GM23338 (cell line): ENCODE results near the gene VMO1. TPM values are rescaled to one million over a fixed set of nuclear protein-coding genes. Genes with fewer than 3 reads are reported as not detected.
A peak's percentile ranks its signal among the peaks of the same experiment; 100 is the strongest.

Source experiments
- ATAC-seq: fragments of 200-7000 bp; cut with Tn5 transposase; 3 replicates; pipeline ENCODE4 v1.9.1; 2020
- DNase-seq: peaks from one replicate; pipeline ENCODE4 v3.0.0-alpha.2; 2015; ENCODE audit warnings: low spot score
- H2AFZ ChIP-seq: fragments of 200-600 bp; sonication (generic); 2 replicates; pipeline ENCODE4 v1.8.0; 2016; ENCODE audit warnings: antibody characterized with exemption, mild to moderate bottlenecking, moderate library complexity
- H3F3A ChIP-seq: fragments of 200-600 bp; sonication (generic); replicated peaks from 2 replicates; pipeline ENCODE4 v1.8.0; 2017; ENCODE audit warnings: antibody characterized with exemption, mixed run types, low read depth
- H3K27ac ChIP-seq: fragments of 200-600 bp; sonication (generic); 2 replicates; pipeline ENCODE4 v1.6.1; 2016; ENCODE audit warnings: low read depth
- H3K27me3 ChIP-seq: fragments of 200-600 bp; sonication (generic); 2 replicates; pipeline ENCODE4 v1.8.0; 2016; ENCODE audit warnings: mild to moderate bottlenecking, mixed run types, moderate library complexity; ENCODE audit not compliant: insufficient read depth
- H3K36me3 ChIP-seq: fragments of 200-600 bp; sonication (generic); 2 replicates; pipeline ENCODE4 v1.8.0; 2016; ENCODE audit warnings: mild to moderate bottlenecking; ENCODE audit not compliant: insufficient read depth
- H3K4me1 ChIP-seq: fragments of 200-600 bp; sonication (generic); 2 replicates; pipeline ENCODE4 v1.8.0; 2016; ENCODE audit warnings: mild to moderate bottlenecking, moderate library complexity; ENCODE audit not compliant: insufficient read depth
- H3K4me2 ChIP-seq: fragments of 200-600 bp; sonication (generic); 2 replicates; pipeline ENCODE4 v1.7.1; 2017; ENCODE audit warnings: mixed run types
- H3K4me3 ChIP-seq: fragments of 200-600 bp; sonication (generic); 2 replicates; pipeline ENCODE4 v1.6.1; 2016; ENCODE audit warnings: mixed run types
- H3K79me2 ChIP-seq: fragments of 200-600 bp; sonication (generic); replicated peaks from 2 replicates; pipeline ENCODE4 v1.8.0; 2017; ENCODE audit warnings: mild to moderate bottlenecking; ENCODE audit not compliant: insufficient read depth
- H3K9me2 ChIP-seq: fragments of 200-600 bp; sonication (generic); 2 replicates; pipeline ENCODE4 v1.8.0; 2017; ENCODE audit not compliant: insufficient read depth
- H4K20me1 ChIP-seq: fragments of 200-600 bp; sonication (generic); replicated peaks from 2 replicates; pipeline ENCODE4 v1.8.0; 2017; ENCODE audit warnings: mild to moderate bottlenecking; ENCODE audit not compliant: insufficient read depth
- H3K27ac Mint-ChIP-seq: 2 replicates; pipeline ENCODE4 v1.8.0; 2020; ENCODE audit warnings: inconsistent platforms, mild to moderate bottlenecking, moderate library complexity, mixed read lengths
- H3K27me3 Mint-ChIP-seq: 3 replicates; pipeline ENCODE4 v1.8.0; 2022; ENCODE audit warnings: low read depth, mild to moderate bottlenecking, moderate library complexity, mixed read lengths, inconsistent platforms; ENCODE audit not compliant: insufficient read depth, poor library complexity
- H3K36me3 Mint-ChIP-seq: 3 replicates; pipeline ENCODE4 v1.8.0; 2021; ENCODE audit warnings: low read depth, mild to moderate bottlenecking, inconsistent platforms, moderate library complexity, mixed read lengths
- H3K4me1 Mint-ChIP-seq: 3 replicates; pipeline ENCODE4 v1.8.0; 2020; ENCODE audit warnings: mild to moderate bottlenecking, inconsistent platforms, mixed read lengths
- H3K4me3 Mint-ChIP-seq: 3 replicates; pipeline ENCODE4 v1.8.0; 2021; ENCODE audit warnings: moderate library complexity, mild to moderate bottlenecking, inconsistent platforms, mixed read lengths
- H3K9me3 Mint-ChIP-seq: 3 replicates; pipeline ENCODE4 v1.8.0; 2020; ENCODE audit warnings: moderate library complexity, mild to moderate bottlenecking, inconsistent platforms, mixed read lengths
- ETS1 ChIP-seq: IDR thresholded peaks from 2 replicates; pipeline ENCODE4 v1.6.1; 2016; ENCODE audit warnings: antibody characterized with exemption
- JUNB ChIP-seq: IDR thresholded peaks from one replicate; pipeline ENCODE4 v1.6.1; 2016; ENCODE audit warnings: antibody characterized with exemption; ENCODE audit not compliant: unreplicated experiment
- NANOG ChIP-seq: IDR thresholded peaks from 2 replicates; pipeline ENCODE4 v1.6.1; 2016; ENCODE audit warnings: antibody characterized with exemption, borderline replicate concordance
- POLR2AphosphoS5 ChIP-seq: IDR thresholded peaks from 2 replicates; pipeline ENCODE4 v1.6.1; 2016; ENCODE audit warnings: antibody characterized with exemption, low read depth
- REST ChIP-seq: IDR thresholded peaks from one replicate; pipeline ENCODE4 v1.6.1; 2018; ENCODE audit warnings: antibody characterized with exemption; ENCODE audit not compliant: unreplicated experiment
- ZNF114 ChIP-seq: fragments of 250-450 bp; sonication (Bioruptor Pico); IDR thresholded peaks from 2 replicates; pipeline ENCODE4 v1.5.0; 2020; ENCODE audit warnings: mild to moderate bottlenecking, moderate library complexity
- ZNF331 ChIP-seq: fragments of 250-450 bp; sonication (Bioruptor Pico); IDR thresholded peaks from 2 replicates; pipeline ENCODE4 v1.5.0; 2020; ENCODE audit warnings: low read depth, mild to moderate bottlenecking, moderate library complexity
- ZNF462 ChIP-seq: fragments of 250-450 bp; sonication (Bioruptor Pico); IDR thresholded peaks from 2 replicates; pipeline ENCODE4 v1.5.0; 2020; ENCODE audit warnings: mild to moderate bottlenecking, moderate library complexity
- polyA plus RNA-seq: library from polyadenylated mRNA; unstranded; fragments of >200 nt; fragmentation: Nextera tagmentation; extraction: Ambion mirVana; gene quantifications from 2 replicates; pipeline ENCODE4 v1.2.1, GENCODE V29; 2016
- total RNA-seq: library from RNA; depleted of rRNA; stranded (reverse); fragments of >200 nt; shearing (Covaris generic); gene quantifications from 2 replicates; pipeline ENCODE4 v1.2.3, GENCODE V29; 2014
- TF ChIP-seq, protein P1 (sequence below), 2 experiments: fragments of 200-600 bp in 1 of 2; sonication (generic) in 1 of 2; conservative IDR thresholded peaks; 2 replicates each; pipeline versions ENCODE4 v1.5.1 to v1.6.1; 2016 to 2017; ENCODE audit warnings: antibody characterized with exemption in 2 of 2, low read depth in 2 of 2, mild to moderate bottlenecking in 2 of 2, moderate library complexity in 1 of 2

VMO1 gene
- total and polyA plus RNA-seq, 2 experiments from 2014 or later: 0.38 to 0.47 TPM

GRCh38 chr17:4815043-4815675, 29.0 kb upstream of the VMO1 start:
- no peak overlapping the region for H3K27ac Mint-ChIP-seq
- Histone ChIP-seq H4K20me1 (no peaks in the 10 kb centered on the region), H3K27me3 (no peaks in the 10 kb centered on the region), H3F3A (0 out of 2 replicates have a peak, but pooled peaks cover 3% of the 10 kb centered on the region), H3K27ac (no peak overlapping the region), H3K4me3 (no peak overlapping the region), H3K79me2 (no peaks in the 10 kb centered on the region), H3K9me2 (no peaks in the 10 kb centered on the region), H3K4me1 (no peaks in the 10 kb centered on the region), H3K36me3 (peaks cover 15% of the 10 kb centered on the region), H2AFZ (no peak overlapping the region), H3K4me2 (no peak overlapping the region)
- peaks cover 2% of the 10 kb centered on the region for H3K9me3 Mint-ChIP-seq
- peaks cover 42% of the 10 kb centered on the region for H3K36me3 Mint-ChIP-seq
- ATAC-seq (peak; percentile 83), DNase-seq (peak; percentile 74)
- H3K27me3 Mint-ChIP-seq: peaks cover 6% of the 10 kb centered on the region
- no peak overlapping the region for H3K4me3 Mint-ChIP-seq
- TF ChIP-seq, protein P1, sequence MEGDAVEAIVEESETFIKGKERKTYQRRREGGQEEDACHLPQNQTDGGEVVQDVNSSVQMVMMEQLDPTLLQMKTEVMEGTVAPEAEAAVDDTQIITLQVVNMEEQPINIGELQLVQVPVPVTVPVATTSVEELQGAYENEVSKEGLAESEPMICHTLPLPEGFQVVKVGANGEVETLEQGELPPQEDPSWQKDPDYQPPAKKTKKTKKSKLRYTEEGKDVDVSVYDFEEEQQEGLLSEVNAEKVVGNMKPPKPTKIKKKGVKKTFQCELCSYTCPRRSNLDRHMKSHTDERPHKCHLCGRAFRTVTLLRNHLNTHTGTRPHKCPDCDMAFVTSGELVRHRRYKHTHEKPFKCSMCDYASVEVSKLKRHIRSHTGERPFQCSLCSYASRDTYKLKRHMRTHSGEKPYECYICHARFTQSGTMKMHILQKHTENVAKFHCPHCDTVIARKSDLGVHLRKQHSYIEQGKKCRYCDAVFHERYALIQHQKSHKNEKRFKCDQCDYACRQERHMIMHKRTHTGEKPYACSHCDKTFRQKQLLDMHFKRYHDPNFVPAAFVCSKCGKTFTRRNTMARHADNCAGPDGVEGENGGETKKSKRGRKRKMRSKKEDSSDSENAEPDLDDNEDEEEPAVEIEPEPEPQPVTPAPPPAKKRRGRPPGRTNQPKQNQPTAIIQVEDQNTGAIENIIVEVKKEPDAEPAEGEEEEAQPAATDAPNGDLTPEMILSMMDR (conservative IDR thresholded peaks at IDR 0.05; ENCODE audit: low read depth in 2 of 2): peak; percentile 50 to 69
- TF ChIP-seq REST: no peak
- TF ChIP-seq ZNF331 (CRISPR knock-in tag): no peak
- no peak for TF ChIP-seq JUNB
- TF ChIP-seq ZNF114 (CRISPR knock-in tag): no peak
- TF ChIP-seq NANOG: no peak
- no peaks in the 10 kb centered on the region; the same call in 2 of the 3 replicates for H3K4me1 Mint-ChIP-seq

DNA sequence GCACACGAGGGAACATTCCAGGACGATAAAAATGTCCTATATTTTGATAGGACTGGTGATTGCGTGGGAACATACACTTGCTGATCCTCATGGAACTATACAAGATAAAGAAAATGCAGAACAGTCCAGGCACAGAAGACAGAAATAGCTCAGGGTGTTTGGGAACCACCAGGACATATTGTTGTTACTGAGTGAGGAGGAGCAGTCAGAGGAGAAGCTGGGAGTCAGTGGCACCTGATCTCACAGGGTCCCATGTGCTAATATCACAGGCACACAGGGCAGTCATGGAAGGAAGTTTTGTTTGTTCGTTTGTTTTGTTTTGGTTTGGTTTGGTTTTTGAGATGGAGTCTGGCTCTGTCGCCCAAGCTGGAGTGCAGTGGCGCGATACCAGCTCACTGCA, 26.5 kb upstream of the VMO1 start:
- Mint-ChIP-seq H3K36me3 (peaks cover 39% of the 10 kb centered on the region), H3K9me3 (peaks cover 2% of the 10 kb centered on the region), H3K4me3 (no peak overlapping the region), H3K27me3 (peaks cover 9% of the 10 kb centered on the region), H3K4me1 (peaks cover 5% of the 10 kb centered on the region; the same call in 2 of the 3 replicates), H3K27ac (no peak overlapping the region)
- Histone ChIP-seq H2AFZ (no peak overlapping the region), H3K36me3 (peaks cover 20% of the 10 kb centered on the region), H3K79me2 (no peaks in the 10 kb centered on the region), H3K4me1 (peaks cover 3% of the 10 kb centered on the region; the same call in 1 of the 2 replicates), H3K9me2 (no peaks in the 10 kb centered on the region), H3K4me3 (no peak overlapping the region), H4K20me1 (no peaks in the 10 kb centered on the region), H3K4me2 (no peak overlapping the region), H3K27ac (no peak overlapping the region), H3K27me3 (no peaks in the 10 kb centered on the region), H3F3A (0 out of 2 replicates have a peak, but pooled peaks cover 3% of the 10 kb centered on the region)
- DNase-seq: no peak
- ATAC-seq: no peak
- TF ChIP-seq ZNF331 (CRISPR knock-in tag) (no peak), POLR2AphosphoS5 (no peak), ETS1 (no peak), ZNF462 (no peak)
